PC-3 (cell line): ENCODE data around the gene ZNF710. TPM values are rescaled to one million over a fixed set of nuclear protein-coding genes. Genes with fewer than 3 reads are reported as not detected.

Experiments
- ATAC-seq: fragments of 200-7000 bp; cut with Tn5 transposase; 2 replicates; pipeline ENCODE4 v1.9.1; 2020; ENCODE audit warnings: mild to moderate bottlenecking, moderate library complexity
- BruUV-seq: library from RNA; stranded (reverse); fragments of 400-500 nt; replicated peaks from 2 replicates; lab custom pipeline; 2021; lab: Mats Ljungman, UMichigan
- CTCF ChIA-PET: fragments of 300-600 bp; sonication (Branson Sonifier 250); formaldehyde crosslinking; loops from one replicate; lab custom pipeline; 2022; ENCODE audit warnings: antibody characterized with exemption; lab: Charles Lee
- POLR2A ChIA-PET: fragments of 300-600 bp; sonication (Branson Sonifier 250); formaldehyde crosslinking; loops from one replicate; lab custom pipeline; 2022; ENCODE audit warnings: antibody characterized with exemption; ENCODE audit not compliant: unreplicated experiment; lab: Charles Lee
- DNase-seq: peaks from one replicate; pipeline ENCODE4 v3.0.0-alpha.2; 2015
- H2AFZ ChIP-seq: fragments of 300-600 bp; sonication (generic); 2 replicates; pipeline ENCODE4 v1.6.0; 2016; ENCODE audit warnings: antibody characterized with exemption, low read length
- H3F3A ChIP-seq: fragments of 300-600 bp; sonication (generic); one replicate; pipeline ENCODE4 v1.6.0; 2017; ENCODE audit warnings: antibody characterized with exemption, low read length, control low read depth, mild to moderate bottlenecking; ENCODE audit not compliant: unreplicated experiment
- H3K27ac ChIP-seq: fragments of 300-600 bp; sonication (generic); 2 replicates; pipeline ENCODE4 v1.5.1; 2016; ENCODE audit warnings: mild to moderate bottlenecking, low read length
- H3K27me3 ChIP-seq: fragments of 300-600 bp; sonication (generic); 2 replicates; pipeline ENCODE4 v1.6.1; 2016; ENCODE audit warnings: low read length, mixed read lengths
- H3K36me3 ChIP-seq: fragments of 300-600 bp; sonication (generic); 2 replicates; pipeline ENCODE4 v1.6.1; 2016; ENCODE audit warnings: low read depth, mixed run types, low read length, mixed read lengths
- H3K4me1 ChIP-seq: fragments of 300-600 bp; sonication (generic); 2 replicates; pipeline ENCODE4 v1.5.1; 2016; ENCODE audit warnings: low read length; ENCODE audit not compliant: insufficient read depth
- H3K4me2 ChIP-seq: fragments of 300-600 bp; sonication (generic); 2 replicates; pipeline ENCODE4 v1.6.0; 2016; ENCODE audit warnings: low read length
- H3K4me3 ChIP-seq: fragments of 300-600 bp; sonication (generic); 2 replicates; pipeline ENCODE4 v1.5.1; 2016; ENCODE audit warnings: mild to moderate bottlenecking, low read length, mixed read lengths
- H3K79me2 ChIP-seq: fragments of 300-600 bp; sonication (generic); 2 replicates; pipeline ENCODE4 v1.6.1; 2017; ENCODE audit warnings: low read length, mixed read lengths
- H3K9ac ChIP-seq: fragments of 300-600 bp; sonication (generic); 2 replicates; pipeline ENCODE4 v1.6.0; 2016; ENCODE audit warnings: mild to moderate bottlenecking, low read length
- H3K9me2 ChIP-seq: fragments of 300-600 bp; sonication (generic); replicated peaks from 2 replicates; pipeline ENCODE4 v1.6.1; 2016; ENCODE audit warnings: mixed run types, low read length, mixed read lengths
- H3K9me3 ChIP-seq: fragments of 300-600 bp; sonication (generic); 2 replicates; pipeline ENCODE4 v1.6.1; 2016; ENCODE audit warnings: low read length, mixed read lengths
- H4K20me1 ChIP-seq: fragments of 300-600 bp; sonication (generic); 2 replicates; pipeline ENCODE4 v1.6.1; 2016; ENCODE audit warnings: low read length, mixed read lengths
- EZH2 ChIP-seq: fragments of 300-600 bp; sonication (generic); IDR thresholded peaks from one replicate; pipeline ENCODE4 v1.6.1; 2017; ENCODE audit warnings: antibody characterized with exemption, mild to moderate bottlenecking, low read length; ENCODE audit not compliant: unreplicated experiment
- EZH2phosphoT487 ChIP-seq: fragments of 300-600 bp; sonication (generic); IDR thresholded peaks from 2 replicates; pipeline ENCODE4 v1.6.1; 2018; ENCODE audit warnings: mild to moderate bottlenecking, antibody characterized with exemption, low read length, borderline replicate concordance
- intact Hi-C: fragments of 100-400 bp; cut with micrococcal nuclease; formaldehyde crosslinking; loops from 2 replicates; pipeline ENCODE4 v1.9.0; 2023
- total RNA-seq: library from RNA; depleted of rRNA; stranded (reverse); fragments of >200 nt; gene quantifications from 2 replicates; pipeline ENCODE4 v1.2.3, GENCODE V29; 2014
- TF ChIP-seq, protein P1 (sequence below): fragments of 300-600 bp; sonication (generic); conservative IDR thresholded peaks from 2 replicates; pipeline ENCODE4 v1.5.1; 2017; ENCODE audit warnings: antibody characterized with exemption, low read depth, mild to moderate bottlenecking, low read length

ZNF710 gene
- total RNA-seq, 1 experiment from 2014 or later, result 12.9 TPM

DNA sequence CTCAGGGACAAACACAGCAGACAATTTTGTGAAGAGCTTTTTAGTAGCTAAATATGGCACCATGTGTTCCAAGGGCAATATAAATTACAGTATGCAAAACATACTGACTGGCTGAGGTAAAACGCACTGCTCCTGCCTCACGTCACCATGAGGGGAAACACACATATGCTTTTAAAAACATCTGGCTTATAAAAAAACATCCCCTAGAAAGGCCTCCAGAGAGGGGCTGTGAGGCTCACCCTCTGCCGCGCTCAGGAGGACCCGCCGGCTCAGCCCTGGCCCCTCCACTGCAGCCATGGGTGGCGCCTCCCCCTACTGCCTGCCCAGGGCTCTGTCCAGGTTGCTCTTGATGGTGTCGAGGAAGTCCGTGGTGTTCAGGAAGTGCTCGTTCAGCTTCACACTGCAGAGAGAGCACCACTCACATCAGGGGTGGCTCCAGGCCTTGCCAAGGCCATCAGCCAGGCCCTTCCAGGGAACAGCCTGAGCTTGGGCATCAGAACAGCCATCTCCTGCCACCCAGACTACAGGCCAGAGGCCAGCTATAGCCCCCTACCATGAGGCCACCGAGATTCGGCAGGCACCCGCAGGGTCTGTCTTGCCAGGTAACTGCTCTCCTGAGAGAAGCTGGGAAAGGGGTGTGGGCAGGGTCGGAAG lies 83.0 kb downstream of the ZNF710 start:
- Histone ChIP-seq H3K9ac (no peak overlapping the region), H3K27me3 (no peaks in the 10 kb centered on the region), H4K20me1 (no peaks in the 10 kb centered on the region), H3K36me3 (0 out of 2 replicates have a peak, but pooled peaks cover 5% of the 10 kb centered on the region), H3K4me1 (no peaks in the 10 kb centered on the region), H2AFZ (no peak overlapping the region), H3K4me2 (no peak overlapping the region), H3F3A (no peaks in the 10 kb centered on the region), H3K9me3 (no peaks in the 10 kb centered on the region), H3K4me3 (no peak overlapping the region), H3K79me2 (no peaks in the 10 kb centered on the region), H3K9me2 (no peaks in the 10 kb centered on the region), H3K27ac (no peak overlapping the region)
- intact Hi-C loops, result no loop called here
- ChIA-PET CTCF (interaction anchor here (0.6 kb wide), 1 partner anchor 151 kb away, joined by 3 read pairs; no protein-coding TSS in a partner anchor), POLR2A (no interaction called here)
- DNase-seq, result no peak
- no peak for ATAC-seq
- no TSS peak for BruUV-seq
- TF ChIP-seq EZH2phosphoT487 (no peak), EZH2 (no peak)
- TF ChIP-seq, protein P1, sequence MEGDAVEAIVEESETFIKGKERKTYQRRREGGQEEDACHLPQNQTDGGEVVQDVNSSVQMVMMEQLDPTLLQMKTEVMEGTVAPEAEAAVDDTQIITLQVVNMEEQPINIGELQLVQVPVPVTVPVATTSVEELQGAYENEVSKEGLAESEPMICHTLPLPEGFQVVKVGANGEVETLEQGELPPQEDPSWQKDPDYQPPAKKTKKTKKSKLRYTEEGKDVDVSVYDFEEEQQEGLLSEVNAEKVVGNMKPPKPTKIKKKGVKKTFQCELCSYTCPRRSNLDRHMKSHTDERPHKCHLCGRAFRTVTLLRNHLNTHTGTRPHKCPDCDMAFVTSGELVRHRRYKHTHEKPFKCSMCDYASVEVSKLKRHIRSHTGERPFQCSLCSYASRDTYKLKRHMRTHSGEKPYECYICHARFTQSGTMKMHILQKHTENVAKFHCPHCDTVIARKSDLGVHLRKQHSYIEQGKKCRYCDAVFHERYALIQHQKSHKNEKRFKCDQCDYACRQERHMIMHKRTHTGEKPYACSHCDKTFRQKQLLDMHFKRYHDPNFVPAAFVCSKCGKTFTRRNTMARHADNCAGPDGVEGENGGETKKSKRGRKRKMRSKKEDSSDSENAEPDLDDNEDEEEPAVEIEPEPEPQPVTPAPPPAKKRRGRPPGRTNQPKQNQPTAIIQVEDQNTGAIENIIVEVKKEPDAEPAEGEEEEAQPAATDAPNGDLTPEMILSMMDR, result no peak

DNA sequence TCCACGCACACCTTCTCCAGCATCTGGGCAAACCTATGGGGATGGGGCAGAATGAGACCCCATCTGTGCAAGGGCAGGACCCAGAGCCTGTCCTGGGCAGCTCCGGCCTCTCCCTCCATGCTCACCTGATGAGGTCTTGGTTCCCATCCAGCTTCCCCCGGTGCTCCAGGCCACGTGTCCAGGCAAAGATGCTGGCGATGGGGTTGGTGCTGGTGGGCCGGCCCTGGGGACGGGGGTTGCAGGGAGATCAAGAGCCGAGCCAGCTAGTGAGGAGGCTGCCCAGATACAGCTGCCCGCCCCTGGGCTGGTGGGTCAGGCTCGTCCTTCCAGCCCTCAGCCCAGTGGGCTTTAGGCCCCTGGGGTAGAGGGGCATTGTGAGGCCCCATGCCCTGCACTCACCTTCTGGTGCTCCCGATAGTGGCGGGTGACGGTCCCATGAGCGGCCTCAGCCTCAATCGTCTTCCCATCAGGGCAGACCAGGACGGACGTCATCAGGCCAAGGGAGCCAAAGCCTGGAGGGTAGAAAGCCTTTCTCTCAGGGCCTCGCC lies 83.8 kb downstream of the ZNF710 start:
- H3K9me2 ChIP-seq, result no peaks in the 10 kb centered on the region
- no peak overlapping the region for H3K27ac ChIP-seq
- H3K27me3 ChIP-seq, result no peaks in the 10 kb centered on the region
- no peak overlapping the region for H3K4me3 ChIP-seq
- no peak for TF ChIP-seq EZH2
- TF ChIP-seq EZH2phosphoT487, result no peak
- TF ChIP-seq, protein P1, result no peak
- H3K4me2 ChIP-seq, result no peak overlapping the region
- POLR2A ChIA-PET, result no interaction called here
- ATAC-seq (no peak), DNase-seq (no peak)
- no peaks in the 10 kb centered on the region for H3F3A ChIP-seq
- H2AFZ ChIP-seq, result no peak overlapping the region
- no peaks in the 10 kb centered on the region for H4K20me1 ChIP-seq
- intact Hi-C loops, result loop anchor here (5.0 kb wide), 2 partner anchors 188 to 343 kb away; no protein-coding TSS in a partner anchor
- CTCF ChIA-PET, result interaction anchor here (0.6 kb wide), 2 partner anchors 67 to 152 kb away, joined by 3 to 6 read pairs; no protein-coding TSS in a partner anchor
- no TSS peak for BruUV-seq
- H3K4me1 ChIP-seq, result no peaks in the 10 kb centered on the region
- no peaks in the 10 kb centered on the region for H3K9me3 ChIP-seq
- no peak overlapping the region for H3K9ac ChIP-seq
- H3K36me3 ChIP-seq, result 0 out of 2 replicates have a peak, but pooled peaks cover 5% of the 10 kb centered on the region
- no peaks in the 10 kb centered on the region for H3K79me2 ChIP-seq
